KMS-11 (cell line): ENCODE results near the gene DACH2.

Experiments
- H2AFZ ChIP-seq: fragments of 200-600 bp; sonication (generic); 2 replicates; pipeline ENCODE4 v1.6.1; 2016; ENCODE audit warnings: antibody characterized with exemption, mixed run types, low read depth
- H3K27ac ChIP-seq: fragments of 200-600 bp; sonication (generic); 2 replicates; pipeline ENCODE4 v1.6.1; 2016; ENCODE audit warnings: mild to moderate bottlenecking, mixed run types
- H3K27me3 ChIP-seq: fragments of 200-600 bp; sonication (generic); 2 replicates; pipeline ENCODE4 v1.6.1; 2017; ENCODE audit warnings: mild to moderate bottlenecking, low read depth, mixed run types, moderate library complexity; ENCODE audit not compliant: insufficient read depth
- H3K36me3 ChIP-seq: fragments of 200-600 bp; sonication (generic); 2 replicates; pipeline ENCODE4 v1.6.1; 2017; ENCODE audit warnings: mild to moderate bottlenecking, mixed run types; ENCODE audit not compliant: insufficient read depth
- H3K4me1 ChIP-seq: fragments of 200-600 bp; sonication (generic); 2 replicates; pipeline ENCODE4 v1.6.1; 2016; ENCODE audit warnings: mild to moderate bottlenecking, low read depth, mixed run types; ENCODE audit not compliant: poor library complexity, severe bottlenecking
- H3K4me2 ChIP-seq: fragments of 200-600 bp; sonication (generic); 2 replicates; pipeline ENCODE4 v1.7.0; 2016; ENCODE audit warnings: mild to moderate bottlenecking, mixed run types
- H3K4me3 ChIP-seq: fragments of 200-600 bp; sonication (generic); IDR thresholded peaks from 2 replicates; pipeline ENCODE4 v1.6.1; 2017; ENCODE audit warnings: low read depth, low read length, mixed read lengths; ENCODE audit not compliant: insufficient read depth
- H3K79me2 ChIP-seq: fragments of 200-600 bp; sonication (generic); 2 replicates; pipeline ENCODE4 v1.6.1; 2016; ENCODE audit warnings: low read depth, mixed run types; ENCODE audit not compliant: insufficient read depth
- H3K9ac ChIP-seq: fragments of 200-600 bp; sonication (generic); 2 replicates; pipeline ENCODE4 v1.6.1; 2016; ENCODE audit warnings: mild to moderate bottlenecking, mixed run types
- H4K20me1 ChIP-seq: fragments of 200-600 bp; sonication (generic); 2 replicates; pipeline ENCODE4 v1.6.1; 2016; ENCODE audit warnings: mild to moderate bottlenecking, mixed run types; ENCODE audit not compliant: insufficient read depth
- CTCF ChIP-seq: fragments of 200-600 bp; sonication (generic); conservative IDR thresholded peaks from 2 replicates; pipeline ENCODE4 v1.6.1; 2017; ENCODE audit warnings: low read depth, mild to moderate bottlenecking, antibody characterized with exemption, low read length, moderate library complexity, mixed read lengths

DACH2 gene

GRCh38 chrX:86805241-86805640 lies 657.0 kb downstream of the DACH2 start:
- no peak overlapping the region for H3K4me2 ChIP-seq
- H3K4me3 ChIP-seq: no peak overlapping the region
- H3K36me3 ChIP-seq: no peaks in the 10 kb centered on the region
- H2AFZ ChIP-seq: no peak overlapping the region
- H4K20me1 ChIP-seq: no peaks in the 10 kb centered on the region
- H3K9ac ChIP-seq: no peak overlapping the region
- TF ChIP-seq CTCF: no peak
- no peaks in the 10 kb centered on the region for H3K79me2 ChIP-seq
- no peak overlapping the region for H3K27ac ChIP-seq
- no peaks in the 10 kb centered on the region for H3K4me1 ChIP-seq
- H3K27me3 ChIP-seq: no peaks in the 10 kb centered on the region

- no peaks in the 10 kb centered on the region for H3K36me3 ChIP-seq
- H3K4me1 ChIP-seq: no peaks in the 10 kb centered on the region
- no peak overlapping the region for H3K4me3 ChIP-seq
- H3K9ac ChIP-seq: no peak overlapping the region
- TF ChIP-seq CTCF: no peak; the same call in 1 of the 2 replicates
- no peaks in the 10 kb centered on the region for H4K20me1 ChIP-seq
- no peak overlapping the region for H2AFZ ChIP-seq
- no peak overlapping the region for H3K4me2 ChIP-seq
- H3K79me2 ChIP-seq: no peaks in the 10 kb centered on the region
- H3K27me3 ChIP-seq: no peaks in the 10 kb centered on the region
- H3K27ac ChIP-seq: no peak overlapping the region
Measured at GRCh38 chrX:86806786-86807185, 658.5 kb downstream of the DACH2 start.

- Histone ChIP-seq H3K4me1 (no peaks in the 10 kb centered on the region), H2AFZ (no peak overlapping the region), H4K20me1 (no peaks in the 10 kb centered on the region), H3K27ac (no peak overlapping the region), H3K4me2 (no peak overlapping the region), H3K36me3 (no peaks in the 10 kb centered on the region), H3K79me2 (no peaks in the 10 kb centered on the region), H3K9ac (no peak overlapping the region), H3K27me3 (no peaks in the 10 kb centered on the region), H3K4me3 (no peak overlapping the region)
- no peak for TF ChIP-seq CTCF
Measured at GRCh38 chrX:86809651-86810050, 661.4 kb downstream of the DACH2 start.

GRCh38 chrX:86829786-86830185 lies 681.5 kb downstream of the DACH2 start:
- Histone ChIP-seq H3K4me3 (no peak overlapping the region), H3K9ac (no peak overlapping the region), H3K4me2 (no peak overlapping the region), H4K20me1 (no peaks in the 10 kb centered on the region), H3K4me1 (no peaks in the 10 kb centered on the region), H3K79me2 (no peaks in the 10 kb centered on the region), H3K27ac (no peak overlapping the region), H3K36me3 (no peaks in the 10 kb centered on the region), H2AFZ (no peak overlapping the region), H3K27me3 (no peaks in the 10 kb centered on the region)
- TF ChIP-seq CTCF: no peak
